Urothelium cell line (cell line): ENCODE data around the gene BCL2A1.
"Not testable (repeated sequence)": the region's sequence is repeated elsewhere in the genome, so short reads cannot be mapped to it uniquely, and the experiment has no call there.

Experiments used
- DNase-seq: peaks from one replicate; pipeline ENCODE4 v3.0.0; 2011; ENCODE audit warnings: low spot score, mixed read lengths
- FAIRE-seq: peaks from 2 replicates; lab custom pipeline; 2011; peaks lifted over from hg19 to GRCh38; lab: Jason Lieb, UNC

Gene BCL2A1

GRCh38 chr15:79970624-79971434, at the start of gene BCL2A1:
BCL2A1 (minus strand) TSS chr15:79971196; CDS start chr15:79971119, 77 bp downstream.
- peak; percentile 29 for DNase-seq
- no peak for FAIRE-seq

GRCh38 chr15:80020731-80021130, 49.7 kb upstream of the BCL2A1 start:
- FAIRE-seq (no peak), DNase-seq (no peak)

DNA sequence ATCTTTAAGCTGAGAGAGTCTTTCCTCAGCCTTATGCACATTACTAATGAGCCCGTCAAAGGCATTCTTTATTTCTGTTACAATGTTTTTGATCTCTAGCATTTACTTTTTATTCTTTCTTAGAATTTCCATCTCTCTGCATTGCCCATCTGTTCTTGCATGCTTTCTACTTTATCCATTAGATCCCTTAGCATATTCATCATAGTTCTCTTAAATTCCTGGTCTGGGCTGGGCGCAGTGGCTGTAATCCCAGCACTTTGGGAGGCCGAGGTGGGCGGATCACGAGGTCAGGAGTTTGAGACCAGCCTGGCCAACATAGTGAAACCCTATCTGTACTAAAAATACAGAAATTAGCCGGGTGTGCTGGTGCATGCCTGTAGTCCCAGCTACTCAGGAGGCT, 49.2 kb upstream of the BCL2A1 start:
- FAIRE-seq, DNase-seq: not testable (repeated sequence)

DNA sequence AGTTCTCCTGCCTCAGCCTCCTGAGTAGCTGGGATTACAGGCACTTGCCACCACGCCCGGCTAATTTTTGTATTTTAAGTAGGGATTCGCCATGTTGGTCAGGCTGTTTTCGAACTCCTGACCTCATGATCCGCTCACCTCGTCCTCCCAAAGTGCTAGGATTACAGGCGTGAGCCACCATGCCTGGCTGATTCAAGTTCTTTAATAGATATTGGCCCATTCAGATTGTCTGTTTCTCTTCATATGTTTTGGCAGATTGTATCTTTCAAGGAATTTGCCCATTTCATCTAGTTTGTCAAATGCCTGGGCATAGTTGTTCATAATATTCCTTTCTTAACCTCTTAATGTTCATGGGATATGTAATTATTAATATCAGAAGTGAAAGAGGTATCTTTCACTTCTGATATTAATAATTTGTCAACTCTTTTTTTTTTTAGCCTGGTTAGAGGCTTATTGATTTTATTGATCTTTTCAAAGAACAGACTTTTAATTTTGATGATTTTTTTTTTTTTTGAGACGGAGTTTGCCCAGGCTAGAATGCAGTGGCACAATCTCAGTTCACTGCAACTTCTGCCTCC, 48.3 kb upstream of the BCL2A1 start:
- no peak for DNase-seq
- FAIRE-seq: no peak

DNA sequence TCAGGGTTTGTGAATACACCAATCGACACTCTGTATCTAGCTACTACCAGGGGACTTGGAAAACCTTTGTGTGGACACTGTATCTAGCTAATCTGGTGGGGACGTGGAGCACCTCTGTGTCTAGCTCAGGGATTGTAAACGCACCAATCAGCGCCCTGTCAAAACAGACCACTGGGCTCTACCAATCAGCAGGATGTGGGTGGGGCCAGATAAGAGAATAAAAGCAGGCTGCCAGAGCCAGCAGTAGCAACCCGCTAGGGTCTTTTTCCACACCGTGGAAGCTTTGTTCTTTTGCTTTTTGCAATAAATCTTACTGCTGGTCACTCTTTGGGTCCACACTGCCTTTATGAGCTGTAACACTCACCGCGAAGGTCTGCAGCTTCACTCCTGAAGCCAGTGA, 46.1 kb upstream of the BCL2A1 start:
- FAIRE-seq: not testable (repeated sequence)

DNA sequence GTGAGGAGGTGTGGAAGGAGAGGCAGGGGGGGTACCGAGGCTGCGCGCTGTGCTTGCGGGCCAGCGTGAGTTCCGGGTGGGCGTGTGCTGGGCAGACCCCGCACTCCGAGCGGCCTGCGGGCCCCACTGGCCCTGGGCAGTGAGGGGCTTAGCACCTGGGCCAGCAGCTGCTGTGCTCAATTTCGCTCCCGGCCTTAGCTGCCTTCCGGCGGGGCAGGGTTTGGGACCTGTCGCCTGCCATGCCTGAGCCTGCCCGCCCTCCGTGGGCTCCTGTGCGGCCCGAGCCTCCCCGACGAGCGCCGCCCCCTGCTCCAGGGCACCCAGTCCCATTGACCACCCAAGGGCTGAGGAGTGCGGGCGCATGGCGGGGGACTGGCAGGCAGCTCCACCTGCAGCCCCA, 45.5 kb upstream of the BCL2A1 start:
- not testable (repeated sequence) for FAIRE-seq, DNase-seq

More for the DNA sequence above, 46.1 kb upstream of the BCL2A1 start:
- DNase-seq: not testable (repeated sequence)

DNA sequence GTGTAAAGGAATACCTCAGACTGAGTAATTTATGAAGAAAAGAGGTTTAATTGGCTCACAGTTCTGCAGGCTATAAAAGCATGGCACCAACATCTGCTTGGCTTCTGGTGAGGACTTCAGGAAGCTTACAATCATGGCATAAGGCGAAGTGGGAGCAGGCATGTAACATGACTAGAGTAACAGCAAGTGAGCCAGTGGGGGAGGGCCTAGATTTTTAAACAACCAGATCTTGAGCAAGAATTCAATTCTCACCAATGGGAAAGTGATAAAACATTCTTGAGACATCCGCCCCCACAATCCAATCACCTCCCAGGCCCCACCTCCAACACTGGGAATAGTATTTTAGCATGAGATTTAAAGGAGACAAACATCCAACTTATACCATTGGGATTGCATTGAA, 44.2 kb upstream of the BCL2A1 start:
- DNase-seq (no peak), FAIRE-seq (no peak)

GRCh38 chr15:80014186-80014585, 43.2 kb upstream of the BCL2A1 start:
- DNase-seq, FAIRE-seq: not testable (repeated sequence)

DNA sequence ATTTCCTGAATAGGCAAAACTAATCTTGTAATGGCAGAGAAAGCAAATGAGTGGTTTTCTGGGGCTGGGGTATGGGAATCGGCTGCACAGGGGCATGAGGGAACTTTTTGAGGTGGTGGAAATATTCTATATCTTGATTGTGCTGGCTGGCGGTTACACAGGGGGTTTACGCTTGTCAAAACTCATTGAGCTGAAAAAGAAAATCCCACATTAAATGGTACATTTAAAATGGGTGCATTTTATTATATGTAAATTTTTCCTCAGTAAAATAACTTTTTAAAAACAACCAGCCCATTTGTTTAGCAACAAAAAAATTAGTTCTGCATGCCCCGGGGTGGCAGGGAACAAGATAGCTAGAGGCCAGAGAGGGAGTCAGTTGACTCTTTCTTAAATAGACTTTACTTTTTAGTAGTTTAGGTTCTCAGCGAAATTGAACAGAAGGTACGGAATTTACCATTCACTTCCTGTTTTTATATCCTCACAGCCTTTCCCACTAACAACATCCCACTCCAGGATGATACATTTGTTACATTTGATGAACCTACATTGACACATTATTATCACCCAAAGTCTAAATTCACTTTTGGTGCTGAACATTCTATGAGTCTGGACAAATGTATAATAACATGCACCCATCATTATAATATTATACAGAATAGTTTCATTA, 41.2 kb upstream of the BCL2A1 start:
- DNase-seq (no peak), FAIRE-seq (no peak)

DNA sequence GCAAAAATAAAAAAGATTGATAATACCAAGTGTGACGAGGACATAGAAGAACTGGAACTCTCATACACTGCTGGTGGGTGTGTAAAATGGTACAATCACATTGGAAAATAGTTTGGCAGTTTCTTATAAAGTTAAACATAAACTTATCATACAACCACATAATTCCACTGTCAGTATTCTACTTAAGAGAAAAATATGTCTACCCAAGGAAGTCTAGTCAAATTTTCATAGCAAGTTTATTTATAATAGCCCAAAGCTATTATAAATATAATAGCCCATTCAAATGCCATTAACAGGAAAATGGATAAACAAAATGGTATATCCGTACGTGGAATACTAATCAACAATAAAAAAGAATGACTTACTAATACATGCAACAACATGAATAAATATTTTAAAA, 40.6 kb upstream of the BCL2A1 start:
- no peak for FAIRE-seq
- no peak for DNase-seq

GRCh38 chr15:80011041-80011523, 40.1 kb upstream of the BCL2A1 start:
- DNase-seq, FAIRE-seq: not testable (repeated sequence)

DNA sequence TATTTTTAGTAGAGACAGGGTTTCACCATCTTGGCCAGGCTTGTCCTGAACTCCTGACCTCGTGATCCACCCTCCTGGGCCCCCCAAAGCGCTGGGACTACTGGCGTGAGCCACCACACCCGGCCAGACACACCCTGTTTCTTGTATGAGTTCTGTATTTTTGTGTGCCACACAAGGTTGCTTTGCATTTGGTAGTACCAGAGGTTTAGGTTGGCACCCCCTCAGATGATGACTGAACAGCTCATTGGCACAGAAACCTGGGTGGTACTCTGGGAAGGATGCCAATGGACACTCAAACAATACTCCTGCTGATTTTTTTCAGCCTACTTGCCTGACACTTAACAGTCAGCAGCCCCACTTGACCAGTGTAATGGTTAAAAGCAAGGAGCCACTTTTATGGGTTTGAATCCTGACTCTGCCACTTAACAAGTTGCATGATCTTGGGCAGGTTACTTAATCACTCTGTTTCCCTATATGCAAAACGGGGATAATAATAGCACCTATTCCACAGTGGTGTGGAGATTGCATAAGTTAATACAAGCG, 39.2 kb upstream of the BCL2A1 start:
- no peak for FAIRE-seq
- DNase-seq: no peak

DNA sequence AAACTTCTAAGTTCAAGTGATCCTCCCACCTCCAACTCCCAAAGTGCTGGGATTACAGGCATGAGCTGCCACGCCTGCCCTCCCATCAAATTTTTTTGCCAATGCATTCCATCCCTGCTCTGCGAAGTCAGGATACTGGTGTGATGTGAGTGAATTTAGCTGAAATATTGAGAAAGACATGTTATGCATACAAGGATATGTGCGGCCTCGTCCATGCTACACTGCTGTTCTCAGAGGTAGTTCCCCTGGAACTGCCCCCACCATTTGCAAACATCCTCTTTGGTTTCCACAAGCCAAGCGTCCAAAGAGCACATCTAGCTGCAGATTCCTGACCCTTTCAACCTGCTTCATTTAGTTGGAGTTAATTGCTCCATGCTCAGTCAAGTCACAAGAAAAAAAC, 36.5 kb upstream of the BCL2A1 start:
- DNase-seq: no peak
- FAIRE-seq: no peak

- no peak for FAIRE-seq
- DNase-seq: no peak
These were observed 36.0 kb upstream of the BCL2A1 start for GRCh38 chr15:80006946-80007345.

DNA sequence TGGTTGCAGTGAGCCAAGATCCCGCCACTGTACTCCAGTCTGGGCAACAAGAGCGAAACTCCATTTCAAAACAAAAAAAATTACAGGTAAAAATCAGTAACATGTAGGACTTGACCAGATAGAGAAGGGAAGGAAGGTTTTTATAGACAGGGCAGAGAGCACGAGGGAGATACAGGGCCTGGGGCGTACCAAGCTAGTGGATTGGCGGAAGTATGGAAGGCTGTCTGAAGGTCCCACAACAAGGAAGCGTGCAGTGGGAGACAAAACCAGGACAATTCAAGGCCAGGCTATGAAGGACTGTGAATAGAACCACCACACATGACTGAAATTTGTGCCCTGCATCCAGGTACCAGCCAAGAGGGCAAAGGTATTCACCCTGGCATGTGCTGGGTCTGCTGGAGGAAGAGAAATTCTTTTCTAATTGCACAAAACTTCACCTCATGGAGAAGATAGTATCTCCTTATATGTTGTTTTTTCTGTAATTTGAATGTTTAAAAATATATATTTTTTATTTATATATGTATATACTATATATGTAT, 33.0 kb upstream of the BCL2A1 start:
- no peak for FAIRE-seq
- no peak for DNase-seq

DNA sequence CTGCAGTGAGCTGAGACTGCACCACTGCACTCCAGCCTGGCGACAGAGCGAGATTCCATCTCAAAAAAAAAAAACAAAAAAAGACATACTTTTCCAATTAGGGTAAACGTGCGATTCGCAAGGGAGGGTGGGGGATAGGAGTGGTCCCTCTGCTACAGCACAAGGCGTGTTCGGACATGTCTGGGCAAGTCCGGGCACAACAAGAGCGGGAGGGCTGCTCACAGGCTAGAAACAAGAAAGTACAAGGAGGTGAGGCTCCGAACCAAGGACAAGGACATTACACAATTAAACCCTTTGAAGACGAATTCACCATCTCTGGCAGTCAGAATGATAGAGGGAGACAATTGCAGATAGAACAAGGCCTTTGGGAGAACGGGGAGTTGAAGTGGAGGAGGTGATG, 32.2 kb upstream of the BCL2A1 start:
- FAIRE-seq (no peak), DNase-seq (no peak)

- DNase-seq: no peak
- no peak for FAIRE-seq
These were observed 31.3 kb upstream of the BCL2A1 start for GRCh38 chr15:80002267-80002666.

DNA sequence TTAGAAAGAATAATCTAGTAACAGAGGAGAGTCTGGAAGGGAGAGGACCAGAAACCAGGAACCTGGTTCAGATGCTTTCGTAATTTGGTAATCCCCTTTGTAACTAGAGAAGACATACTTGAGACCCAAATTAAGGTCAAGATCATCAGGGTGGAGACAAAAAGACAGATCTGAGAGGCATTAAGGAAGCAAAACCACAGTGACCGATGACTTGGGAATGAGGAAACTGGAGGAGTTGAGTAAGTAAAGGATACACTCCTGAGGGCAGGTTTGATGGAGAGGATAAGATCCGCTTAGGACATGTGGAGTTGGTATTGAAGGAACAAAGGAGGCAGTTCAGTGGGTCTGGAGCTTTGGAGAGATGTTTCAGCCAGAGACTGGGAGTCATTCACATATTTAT, 23.6 kb upstream of the BCL2A1 start:
- DNase-seq (no peak), FAIRE-seq (no peak)

GRCh38 chr15:79991826-79992225, 20.8 kb upstream of the BCL2A1 start:
- FAIRE-seq (no peak), DNase-seq (no peak)

GRCh38 chr15:79990997-79991334, 20.0 kb upstream of the BCL2A1 start:
- DNase-seq (no peak), FAIRE-seq (no peak)

DNA sequence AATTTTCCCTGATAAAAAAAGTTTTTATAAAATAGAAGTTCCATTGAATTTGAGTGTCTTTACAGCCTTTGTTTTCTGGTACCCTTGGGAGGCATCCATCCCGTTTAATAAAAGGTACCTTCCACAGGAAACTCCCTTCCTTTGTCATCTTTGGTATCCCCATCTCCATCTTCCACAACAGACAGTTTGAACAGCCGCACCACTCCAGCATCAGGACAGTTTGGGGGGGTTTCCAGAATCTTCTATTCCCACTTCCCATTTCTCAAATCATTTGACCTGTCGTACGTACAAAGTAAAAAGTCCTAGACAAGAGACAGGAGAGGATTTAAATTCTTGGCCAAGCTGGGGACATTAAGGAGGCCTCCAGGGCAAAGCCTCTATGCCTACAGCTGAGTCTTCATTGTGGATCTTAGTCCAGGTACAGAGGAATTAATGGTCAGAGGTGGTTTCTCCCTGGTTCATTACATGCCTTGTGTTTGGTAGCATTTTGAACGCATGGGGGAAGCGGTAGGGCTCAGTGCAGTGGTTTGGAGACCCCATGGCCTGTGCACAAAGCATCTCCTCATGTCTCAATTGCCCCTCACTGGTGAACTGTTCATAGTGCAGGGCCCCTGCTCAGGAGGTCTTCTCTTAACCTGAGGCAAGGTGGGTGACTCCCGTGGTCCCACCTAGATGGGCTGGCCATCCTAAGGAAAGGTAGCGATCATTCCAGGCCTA, 19.4 kb upstream of the BCL2A1 start:
- DNase-seq: no peak
- FAIRE-seq: no peak
